GM19035 (cell line): ENCODE measurements around the gene HTT.

Source experiments
- ATAC-seq: cut with Tn5 transposase; IDR thresholded peaks from one replicate; pipeline ENCODE4 v1.9.1; 2021; ENCODE audit not compliant: unreplicated experiment

Gene HTT

GRCh38 chr4:3261411-3262207 is 187.1 kb downstream of the HTT start:
- no peak for ATAC-seq

DNA sequence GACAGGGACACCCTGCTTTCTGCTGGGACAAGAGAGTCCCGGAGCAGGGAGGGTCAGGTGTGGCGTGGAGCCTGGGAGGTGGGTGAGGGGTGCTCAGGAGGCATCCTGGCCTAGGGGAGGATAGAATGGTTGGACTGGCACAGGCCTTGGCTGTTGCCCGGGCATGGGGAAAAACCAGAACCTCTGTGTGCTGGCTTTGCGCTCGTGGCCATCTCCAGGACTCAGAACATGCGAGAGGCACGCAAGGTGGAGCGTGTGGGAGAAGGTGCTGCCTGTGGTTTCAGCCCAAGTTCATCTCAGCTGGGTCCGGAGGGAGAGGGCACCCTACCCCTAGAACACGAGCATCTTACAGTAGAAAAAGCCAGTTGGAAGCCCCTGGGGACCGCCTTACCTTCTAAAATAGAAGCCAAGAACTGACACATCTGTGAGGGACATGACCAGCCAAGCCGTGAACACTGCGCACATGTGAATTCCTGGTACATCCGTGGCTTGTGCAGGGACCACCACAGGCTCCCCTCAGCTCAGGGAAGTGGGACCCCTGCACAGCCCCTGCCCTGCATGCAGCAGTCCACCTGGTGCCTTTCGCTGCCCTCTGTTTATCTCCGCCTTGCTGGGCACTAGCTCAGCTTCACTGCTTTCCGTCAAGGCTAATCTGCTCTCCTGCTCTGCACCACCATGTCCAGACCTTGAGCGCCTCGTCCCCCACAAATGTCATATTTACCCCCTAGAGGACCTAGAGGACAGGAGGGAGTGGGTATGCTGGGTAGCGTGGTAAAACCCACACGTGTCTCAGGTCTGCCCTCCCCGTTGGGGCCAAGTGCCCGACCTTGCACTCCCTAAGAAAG is 187.9 kb downstream of the HTT start:
- no peak for ATAC-seq

DNA sequence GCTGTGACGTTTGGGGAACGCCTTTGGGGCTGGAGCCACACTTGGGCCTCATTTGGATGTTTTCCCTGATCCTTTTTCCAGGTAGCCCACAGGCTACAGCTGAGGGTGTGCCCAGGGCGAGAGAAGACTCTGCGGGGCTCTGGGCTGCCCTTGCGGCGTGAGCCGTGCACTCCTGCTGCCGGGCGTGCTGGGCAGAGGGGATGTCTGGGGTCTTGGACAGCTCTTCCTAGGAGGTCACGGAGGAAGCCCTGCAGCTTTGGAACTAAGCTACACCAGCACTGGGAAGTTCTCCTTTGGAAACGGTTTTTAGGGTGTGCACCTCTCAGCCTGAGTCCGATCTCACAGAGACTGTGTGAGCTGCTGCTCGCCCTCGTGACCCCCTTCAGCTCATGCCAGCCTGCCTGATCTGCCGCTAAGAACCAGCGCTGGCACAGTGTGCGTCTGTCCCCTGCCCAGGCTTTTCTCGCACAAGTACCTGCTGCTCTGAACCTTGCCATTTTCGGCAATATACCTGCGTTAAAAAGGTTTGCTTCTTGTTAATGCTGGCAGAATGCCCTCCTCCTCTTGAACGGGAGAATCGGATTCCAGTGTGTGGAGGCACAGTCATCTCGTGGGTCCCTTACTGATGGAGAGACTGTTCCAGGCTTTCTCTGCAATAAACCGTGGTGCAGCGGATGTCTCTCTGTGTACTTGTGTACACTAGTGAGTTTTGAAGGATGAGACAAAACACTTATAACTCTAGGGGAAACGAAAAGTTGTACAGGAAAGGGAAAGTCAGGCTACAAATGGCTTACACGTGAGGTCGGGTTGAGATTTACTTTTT is 188.8 kb downstream of the HTT start:
- no peak for ATAC-seq

- no peak for ATAC-seq
Observed at GRCh38 chr4:3263876-3264193, 189.4 kb downstream of the HTT start.

GRCh38 chr4:3266076-3266475 is 191.6 kb downstream of the HTT start:
- no peak for ATAC-seq

GRCh38 chr4:3267576-3268394 is 193.3 kb downstream of the HTT start:
- no peak for ATAC-seq

DNA sequence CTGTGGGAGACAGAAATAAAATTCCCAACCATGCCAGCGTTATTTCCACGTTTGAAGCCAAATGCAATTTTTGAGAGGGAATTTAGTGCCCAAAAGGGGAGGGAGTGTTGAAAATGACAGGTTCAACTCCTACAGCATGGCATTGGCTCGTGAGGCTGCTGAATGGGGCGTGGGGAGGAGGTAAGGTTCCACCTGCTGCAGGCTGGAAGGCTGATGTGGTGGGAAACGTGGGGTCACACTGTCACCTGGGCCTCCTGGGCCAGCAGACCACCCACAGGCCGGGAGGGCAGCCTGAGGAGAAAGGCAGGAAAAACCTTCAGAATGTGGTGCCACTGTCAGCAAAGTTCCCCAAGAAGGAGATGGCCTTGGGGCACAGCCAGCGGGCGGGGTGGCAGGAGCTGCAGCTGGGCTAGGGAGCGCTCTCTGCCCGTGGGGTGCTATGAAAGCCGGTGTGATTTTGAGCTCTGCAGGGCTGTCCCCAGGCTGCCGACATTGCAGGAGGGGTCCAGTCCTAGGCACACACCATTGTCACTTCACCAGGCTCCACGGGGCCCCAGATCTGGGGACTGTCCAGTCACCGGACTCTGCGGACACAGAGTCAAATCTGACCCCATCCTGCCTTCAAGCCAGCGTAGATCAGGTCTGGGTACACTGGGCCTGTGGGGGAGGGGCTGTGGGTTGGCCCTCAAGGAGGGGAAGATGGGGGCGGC is 194.1 kb downstream of the HTT start:
- ATAC-seq, result no peak

DNA sequence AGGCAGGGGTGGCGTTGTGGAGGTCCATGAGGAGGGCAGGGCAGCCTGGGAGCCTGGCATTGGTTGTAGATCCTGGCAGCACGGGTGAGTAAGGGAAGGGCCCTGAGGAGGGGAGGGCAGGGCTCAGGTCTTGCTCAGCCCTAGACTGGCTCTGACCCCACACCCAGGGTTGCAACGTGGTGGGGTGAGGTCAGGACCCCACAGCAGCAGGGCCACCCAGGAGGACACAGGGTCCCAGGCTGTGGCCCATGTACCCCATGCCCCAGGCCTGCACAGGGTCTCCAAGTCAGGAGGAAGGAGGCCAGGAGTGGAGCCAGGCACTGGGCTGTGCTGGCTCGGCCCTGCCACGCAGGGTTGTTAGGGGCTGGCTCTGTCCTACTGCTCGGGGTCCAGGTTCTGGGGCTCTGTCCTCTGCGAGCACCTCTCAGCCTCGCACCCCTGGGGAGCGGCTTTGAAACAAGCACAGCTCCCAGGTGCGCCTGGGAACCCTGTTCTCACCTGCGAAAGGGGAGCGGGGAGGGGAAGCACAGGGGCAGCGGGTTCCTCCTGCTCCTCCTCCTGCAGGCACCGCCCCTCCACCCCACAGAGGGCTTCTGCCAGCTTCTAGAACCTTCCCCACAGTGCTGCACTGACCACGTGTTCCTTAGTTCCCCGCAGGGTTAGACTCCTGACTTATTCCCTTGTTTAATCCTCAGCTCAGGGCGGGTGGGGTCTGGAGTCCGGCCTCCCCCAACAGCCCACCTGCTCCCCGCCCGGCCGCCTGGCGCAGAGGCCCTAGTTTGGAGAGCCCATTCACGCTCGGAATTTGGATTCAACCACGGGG is 194.8 kb downstream of the HTT start:
- no peak for ATAC-seq

GRCh38 chr4:3269991-3270611 is 195.6 kb downstream of the HTT start:
- no peak for ATAC-seq

DNA sequence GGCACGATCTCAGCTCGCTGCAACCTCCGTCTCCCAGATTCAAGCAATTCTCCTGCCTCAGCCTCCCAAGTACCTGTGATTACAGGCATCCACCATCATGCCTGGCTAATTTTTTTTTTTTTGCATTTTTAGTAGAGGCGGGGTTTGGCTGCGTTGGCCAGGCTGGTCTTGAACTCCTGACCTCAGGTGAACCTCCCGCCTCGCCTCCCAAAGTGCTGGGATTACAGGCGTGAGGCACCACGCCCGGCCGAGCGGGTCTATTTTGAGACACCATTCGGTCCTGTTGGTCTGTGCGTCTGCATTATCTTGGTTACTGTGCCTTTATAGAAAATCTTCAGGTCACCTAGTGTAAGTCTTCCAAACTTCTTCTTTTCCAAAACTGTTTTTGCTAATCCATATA is 196.7 kb downstream of the HTT start:
- ATAC-seq, result no peak

DNA sequence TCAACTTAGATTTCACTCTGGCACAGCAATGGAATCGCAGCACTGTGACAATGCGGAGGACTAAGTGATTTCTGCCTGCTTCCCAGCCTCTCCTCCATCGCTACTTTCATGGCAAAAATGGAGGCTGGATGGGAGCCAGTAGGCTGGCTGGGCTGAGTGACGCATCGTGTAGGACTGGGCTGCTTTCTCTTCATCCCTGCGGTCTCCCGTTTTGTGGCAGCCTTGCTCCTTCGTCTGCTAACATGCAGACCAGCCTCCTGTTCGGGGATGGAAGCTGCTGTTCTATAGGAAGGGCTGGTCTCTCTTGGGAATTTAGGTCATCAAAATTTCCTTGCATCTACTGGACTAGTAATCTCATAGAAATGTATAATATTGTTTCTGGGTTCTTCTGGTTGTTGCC is 202.5 kb downstream of the HTT start:
- no peak for ATAC-seq

DNA sequence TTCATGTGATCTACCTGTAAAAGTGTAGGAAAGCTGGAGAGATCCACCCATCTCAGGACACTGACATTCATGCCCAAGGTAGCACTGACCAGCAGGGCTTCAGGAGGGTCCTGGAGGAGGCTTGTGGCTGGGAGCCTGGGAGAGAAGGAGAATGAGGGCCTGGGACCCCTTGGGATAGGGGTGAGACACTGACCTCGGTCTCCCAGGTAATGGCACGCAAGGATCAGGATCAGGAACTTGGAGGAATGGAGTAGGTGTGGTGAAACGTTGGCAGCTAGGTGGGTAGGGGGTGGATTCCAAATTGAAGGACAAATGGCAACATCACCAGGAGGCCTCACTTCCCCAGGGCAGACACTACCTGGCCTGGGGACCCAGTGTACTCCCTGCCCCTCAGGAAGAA is 206.0 kb downstream of the HTT start:
- no peak for ATAC-seq

DNA sequence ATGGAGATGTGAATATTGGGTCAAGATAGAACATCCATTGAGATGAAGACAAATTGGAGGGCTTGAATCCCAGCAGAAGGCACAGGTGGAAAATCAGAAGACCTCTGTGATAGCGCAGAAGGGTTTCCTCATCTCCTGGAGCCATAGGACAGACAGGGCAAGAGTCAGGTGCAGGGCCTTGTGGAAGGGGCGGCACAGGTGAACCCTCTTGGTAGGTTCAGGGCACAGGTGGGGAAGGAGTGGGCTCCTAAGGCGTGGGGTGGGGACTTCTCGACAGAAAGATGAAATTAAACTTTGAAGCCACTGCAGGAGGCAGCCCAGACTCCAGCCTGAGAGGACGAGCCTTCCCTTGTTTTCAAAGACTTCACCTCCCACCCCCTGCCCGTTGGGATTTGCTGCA is 209.0 kb downstream of the HTT start:
- no peak for ATAC-seq

GRCh38 chr4:3283916-3284315 is 209.4 kb downstream of the HTT start:
- no peak for ATAC-seq

GRCh38 chr4:3284734-3285557 is 210.5 kb downstream of the HTT start:
- no peak for ATAC-seq

GRCh38 chr4:3285558-3286334 is 211.3 kb downstream of the HTT start:
- ATAC-seq, result peak; percentile 77
